ENCODE measurements around the gene KRT3.
"Not testable (repeated sequence)": the region's sequence is repeated elsewhere in the genome, so short reads cannot be mapped to it uniquely, and the experiment has no call there.

KRT3 gene

DNA sequence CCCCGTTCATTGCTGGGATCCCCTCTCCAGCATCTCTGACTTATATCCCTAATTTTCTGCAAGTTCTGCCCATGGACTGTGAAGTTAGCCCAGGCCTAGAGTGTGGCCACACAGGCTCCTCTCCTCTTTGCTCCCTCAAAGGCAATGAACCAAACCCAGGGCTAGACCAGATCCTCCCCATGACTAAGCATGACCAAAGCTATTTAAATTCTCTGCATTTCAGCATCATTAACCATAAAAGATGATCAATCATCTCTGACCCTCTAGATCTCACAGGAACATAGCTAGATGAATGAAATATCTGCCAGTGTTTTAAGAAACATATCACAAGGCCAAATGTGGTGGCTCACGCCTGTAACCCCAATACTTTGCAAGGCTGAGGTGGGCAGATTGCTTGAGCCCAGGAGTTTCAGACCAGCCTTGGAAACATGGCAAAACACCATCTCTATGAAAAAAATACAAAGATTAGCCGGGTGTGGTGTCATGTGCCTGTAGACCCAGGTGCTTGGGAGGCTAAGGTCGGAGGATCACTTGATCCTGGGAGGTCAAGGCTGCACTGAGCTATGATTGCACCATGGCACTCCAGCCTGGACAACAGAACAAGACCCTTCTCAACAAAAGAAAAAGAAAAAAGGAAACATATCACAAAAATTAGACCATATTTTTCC is 2.2 kb upstream of the KRT3 start:
- TF ChIP-seq, protein P1, sequence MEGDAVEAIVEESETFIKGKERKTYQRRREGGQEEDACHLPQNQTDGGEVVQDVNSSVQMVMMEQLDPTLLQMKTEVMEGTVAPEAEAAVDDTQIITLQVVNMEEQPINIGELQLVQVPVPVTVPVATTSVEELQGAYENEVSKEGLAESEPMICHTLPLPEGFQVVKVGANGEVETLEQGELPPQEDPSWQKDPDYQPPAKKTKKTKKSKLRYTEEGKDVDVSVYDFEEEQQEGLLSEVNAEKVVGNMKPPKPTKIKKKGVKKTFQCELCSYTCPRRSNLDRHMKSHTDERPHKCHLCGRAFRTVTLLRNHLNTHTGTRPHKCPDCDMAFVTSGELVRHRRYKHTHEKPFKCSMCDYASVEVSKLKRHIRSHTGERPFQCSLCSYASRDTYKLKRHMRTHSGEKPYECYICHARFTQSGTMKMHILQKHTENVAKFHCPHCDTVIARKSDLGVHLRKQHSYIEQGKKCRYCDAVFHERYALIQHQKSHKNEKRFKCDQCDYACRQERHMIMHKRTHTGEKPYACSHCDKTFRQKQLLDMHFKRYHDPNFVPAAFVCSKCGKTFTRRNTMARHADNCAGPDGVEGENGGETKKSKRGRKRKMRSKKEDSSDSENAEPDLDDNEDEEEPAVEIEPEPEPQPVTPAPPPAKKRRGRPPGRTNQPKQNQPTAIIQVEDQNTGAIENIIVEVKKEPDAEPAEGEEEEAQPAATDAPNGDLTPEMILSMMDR (IDR thresholded peaks at IDR 0.05; ENCODE audit: low read depth, low read length): no peak
- in situ Hi-C loops (cut with HindIII; ENCODE audit: low sequenced_read_pairs): no loop called here
- DNase-seq (ENCODE audit: low read depth, low spot score): peak; percentile 14

DNA sequence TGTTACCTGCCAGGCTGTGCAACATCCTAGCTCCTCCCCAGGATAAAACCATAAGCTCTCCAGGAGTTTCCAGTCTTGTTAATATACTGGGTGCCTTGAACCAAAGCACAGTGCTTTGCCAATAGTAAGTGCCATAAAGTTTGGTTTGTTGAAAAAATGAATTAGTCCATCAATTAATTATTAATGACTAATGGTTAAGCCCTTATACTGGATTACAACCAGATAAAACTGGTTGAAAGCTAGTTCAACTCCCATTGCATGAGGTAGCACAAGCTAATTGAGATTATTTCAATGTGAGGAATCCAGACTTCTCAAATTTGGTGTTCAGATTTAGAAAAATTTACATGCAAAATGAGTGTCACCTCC is 1.6 kb upstream of the KRT3 start:
- DNase-seq (ENCODE audit: low read depth, low spot score): no peak
- TF ChIP-seq, protein P1 (IDR thresholded peaks at IDR 0.05; ENCODE audit: low read depth, low read length): no peak
- in situ Hi-C loops (cut with HindIII; ENCODE audit: low sequenced_read_pairs): no loop called here

More for the DNA sequence above, 2.2 kb upstream of the KRT3 start:
- H3K4me3 ChIP-seq (ENCODE audit: low read depth, low read length): no peak overlapping the region

GRCh38 chr12:52796839-52797528 is 1.1 kb upstream of the KRT3 start:
- no peak overlapping the region for H3K4me3 ChIP-seq (ENCODE audit: low read depth, low read length)
- TF ChIP-seq, protein P1 (IDR thresholded peaks at IDR 0.05; ENCODE audit: low read depth, low read length): no peak
- no peak for DNase-seq (ENCODE audit: low read depth, low spot score)
- in situ Hi-C loops (cut with HindIII; ENCODE audit: low sequenced_read_pairs): no loop called here

More for the DNA sequence above, 1.6 kb upstream of the KRT3 start:
- no peak overlapping the region for H3K4me3 ChIP-seq (ENCODE audit: low read depth, low read length)

- H3K4me3 ChIP-seq (ENCODE audit: low read depth, low read length): no peak overlapping the region
- TF ChIP-seq, protein P1 (IDR thresholded peaks at IDR 0.05; ENCODE audit: low read depth, low read length): no peak
- no peak for DNase-seq (ENCODE audit: low read depth, low spot score)
- in situ Hi-C loops (cut with HindIII; ENCODE audit: low sequenced_read_pairs): no loop called here
Measured at GRCh38 chr12:52796429-52796794, 495 bp upstream of the KRT3 start.

GRCh38 chr12:52795332-52795674 is 614 bp downstream of the KRT3 start:
- DNase-seq (ENCODE audit: low read depth, low spot score); H3K4me3 ChIP-seq (ENCODE audit: low read depth, low read length); in situ Hi-C loops (cut with HindIII; ENCODE audit: low sequenced_read_pairs): not testable (repeated sequence)

DNA sequence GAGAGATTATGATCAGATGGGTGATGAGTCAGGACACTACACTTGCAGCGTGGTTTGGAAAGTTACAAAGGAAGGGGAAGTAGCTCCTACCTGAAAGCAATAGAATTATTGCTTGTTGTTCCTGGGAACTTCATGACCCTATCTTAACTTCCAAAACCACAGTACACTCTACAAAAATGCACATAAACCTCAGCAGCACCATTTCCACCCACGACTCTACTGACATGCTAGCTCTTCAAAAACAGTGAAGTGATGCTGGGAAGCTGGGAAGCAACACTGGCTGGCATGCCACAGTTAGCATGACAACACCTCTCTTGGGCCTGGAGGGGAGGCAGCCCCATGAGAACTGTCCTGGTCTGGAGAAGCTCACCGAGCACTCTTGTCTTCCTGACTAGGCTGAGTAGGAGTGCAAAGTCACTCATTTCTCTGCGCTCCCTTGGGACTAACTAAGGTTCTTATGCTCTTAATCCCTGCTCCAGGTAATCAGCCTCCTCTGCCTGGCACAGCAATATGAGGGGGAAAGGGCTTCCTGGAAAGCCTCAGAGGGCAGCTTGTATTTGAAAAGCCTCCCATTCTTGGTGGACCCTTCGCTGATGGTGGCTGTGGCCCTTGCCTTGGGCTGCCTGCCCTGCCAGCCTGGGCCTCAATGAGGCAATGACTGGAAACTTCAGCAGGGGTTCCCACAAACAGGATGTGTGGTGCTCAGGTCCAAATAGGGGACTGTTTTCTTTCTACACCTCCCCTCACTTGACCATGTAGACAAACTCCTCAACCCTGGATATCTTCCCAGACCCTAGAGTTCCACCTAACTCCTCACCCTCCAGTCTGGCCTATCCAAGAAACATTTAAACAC is 1.2 kb downstream of the KRT3 start:
- in situ Hi-C loops (cut with HindIII; ENCODE audit: low sequenced_read_pairs): no loop called here
- no peak overlapping the region for H3K4me3 ChIP-seq (ENCODE audit: low read depth, low read length)
- TF ChIP-seq, protein P1 (IDR thresholded peaks at IDR 0.05; ENCODE audit: low read depth, low read length): no peak
- DNase-seq (ENCODE audit: low read depth, low spot score): peak; percentile 1

Data from astrocyte of the spinal cord (primary cell).